HEK293 (cell line): Measurements from ENCODE around the gene OCSTAMP.

ENCODE experiments used
- CTCF ChIP-seq: fragments of 450-650 bp; formaldehyde crosslinking; IDR thresholded peaks from 2 replicates; pipeline ENCODE4 v1.5.1; 2016; ENCODE audit warnings: missing biosample characterization, missing genetic modification characterization
- ZNF112 ChIP-seq: fragments of 450-650 bp; formaldehyde crosslinking; IDR thresholded peaks from 2 replicates; pipeline ENCODE4 v1.5.0; 2017; ENCODE audit warnings: missing biosample characterization, missing genetic modification characterization
- TF ChIP-seq, protein P1 (sequence below): fragments of 450-650 bp; formaldehyde crosslinking; IDR thresholded peaks from 2 replicates; pipeline ENCODE4 v1.5.1; 2016; ENCODE audit warnings: missing biosample characterization, missing genetic modification characterization, low read depth

DNA sequence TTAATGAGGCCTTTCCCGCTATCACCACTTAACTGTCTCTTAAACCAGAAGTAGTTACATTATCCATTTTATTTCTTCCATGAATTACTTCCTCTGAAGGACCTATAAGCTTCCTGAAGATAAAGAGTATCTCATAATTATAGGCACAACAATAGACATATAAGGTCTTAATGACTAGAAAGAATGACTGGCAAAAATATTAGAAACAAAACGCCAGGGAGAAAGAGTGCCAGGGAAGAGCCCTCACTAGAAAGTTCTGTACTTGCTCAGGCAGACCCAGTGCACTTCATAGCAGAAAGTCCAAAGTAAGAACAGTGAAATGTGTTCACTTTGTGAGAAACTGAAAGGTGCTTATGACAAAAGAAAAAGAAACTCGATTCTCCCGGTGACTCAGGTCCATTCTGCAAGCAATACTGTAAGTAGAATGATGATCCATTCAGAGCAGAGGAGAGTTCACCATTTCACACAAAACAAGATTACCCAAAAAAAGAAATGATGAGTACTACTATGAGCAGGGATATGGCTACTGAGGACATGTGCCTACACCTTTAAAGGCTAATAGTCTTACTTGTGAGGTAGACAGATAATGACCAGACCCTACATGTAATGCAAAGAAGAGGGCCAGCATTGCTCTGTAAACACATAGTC is 42.6 kb downstream of the OCSTAMP start:
- TF ChIP-seq, protein P1, sequence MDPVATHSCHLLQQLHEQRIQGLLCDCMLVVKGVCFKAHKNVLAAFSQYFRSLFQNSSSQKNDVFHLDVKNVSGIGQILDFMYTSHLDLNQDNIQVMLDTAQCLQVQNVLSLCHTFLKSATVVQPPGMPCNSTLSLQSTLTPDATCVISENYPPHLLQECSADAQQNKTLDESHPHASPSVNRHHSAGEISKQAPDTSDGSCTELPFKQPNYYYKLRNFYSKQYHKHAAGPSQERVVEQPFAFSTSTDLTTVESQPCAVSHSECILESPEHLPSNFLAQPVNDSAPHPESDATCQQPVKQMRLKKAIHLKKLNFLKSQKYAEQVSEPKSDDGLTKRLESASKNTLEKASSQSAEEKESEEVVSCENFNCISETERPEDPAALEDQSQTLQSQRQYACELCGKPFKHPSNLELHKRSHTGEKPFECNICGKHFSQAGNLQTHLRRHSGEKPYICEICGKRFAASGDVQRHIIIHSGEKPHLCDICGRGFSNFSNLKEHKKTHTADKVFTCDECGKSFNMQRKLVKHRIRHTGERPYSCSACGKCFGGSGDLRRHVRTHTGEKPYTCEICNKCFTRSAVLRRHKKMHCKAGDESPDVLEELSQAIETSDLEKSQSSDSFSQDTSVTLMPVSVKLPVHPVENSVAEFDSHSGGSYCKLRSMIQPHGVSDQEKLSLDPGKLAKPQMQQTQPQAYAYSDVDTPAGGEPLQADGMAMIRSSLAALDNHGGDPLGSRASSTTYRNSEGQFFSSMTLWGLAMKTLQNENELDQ (tag by site-specific recombination), result no peak
- TF ChIP-seq ZNF112 (tag by site-specific recombination) (no peak), CTCF (tag by site-specific recombination) (no peak)
